IPS DF 6.9 (cell line): Measurements from ENCODE around the gene MED23.

Experiments
- DNase-seq: peaks from one replicate; pipeline ENCODE4 v3.0.0-alpha.2; 2013; ENCODE audit warnings: low read depth, low spot score
- H3K27ac ChIP-seq: one replicate; pipeline ENCODE4 v1.5.1; 2013; ENCODE audit warnings: low read length, control low read depth
- H3K27me3 ChIP-seq: 2 replicates; pipeline ENCODE4 v1.6.1; 2013; ENCODE audit warnings: mild to moderate bottlenecking, low read length; ENCODE audit not compliant: control insufficient read depth, insufficient read depth
- H3K36me3 ChIP-seq: 2 replicates; pipeline ENCODE4 v1.6.1; 2013; ENCODE audit warnings: low read length; ENCODE audit not compliant: control insufficient read depth, insufficient read depth
- H3K4me1 ChIP-seq: 2 replicates; pipeline ENCODE4 v1.6.1; 2013; ENCODE audit warnings: low read length; ENCODE audit not compliant: control insufficient read depth, insufficient read depth
- H3K4me3 ChIP-seq: 2 replicates; pipeline ENCODE4 v1.5.1; 2013; ENCODE audit warnings: mild to moderate bottlenecking, low read length
- H3K9me3 ChIP-seq: 2 replicates; pipeline ENCODE4 v1.6.1; 2013; ENCODE audit warnings: low read length, inconsistent platforms; ENCODE audit not compliant: control insufficient read depth, insufficient read depth
- WGBS: extraction: QIAGEN DNeasy Blood & Tissue Kit; methylation state at CpG from one replicate; pipeline ENCODE4 v1.1.7; 2013; ENCODE audit warnings: mixed read lengths, missing lambda C conversion rate; ENCODE audit not compliant: insufficient read length, insufficient coverage; 5-methylcytosine and 5-hydroxymethylcytosine counted together

The MED23 gene, protein sequence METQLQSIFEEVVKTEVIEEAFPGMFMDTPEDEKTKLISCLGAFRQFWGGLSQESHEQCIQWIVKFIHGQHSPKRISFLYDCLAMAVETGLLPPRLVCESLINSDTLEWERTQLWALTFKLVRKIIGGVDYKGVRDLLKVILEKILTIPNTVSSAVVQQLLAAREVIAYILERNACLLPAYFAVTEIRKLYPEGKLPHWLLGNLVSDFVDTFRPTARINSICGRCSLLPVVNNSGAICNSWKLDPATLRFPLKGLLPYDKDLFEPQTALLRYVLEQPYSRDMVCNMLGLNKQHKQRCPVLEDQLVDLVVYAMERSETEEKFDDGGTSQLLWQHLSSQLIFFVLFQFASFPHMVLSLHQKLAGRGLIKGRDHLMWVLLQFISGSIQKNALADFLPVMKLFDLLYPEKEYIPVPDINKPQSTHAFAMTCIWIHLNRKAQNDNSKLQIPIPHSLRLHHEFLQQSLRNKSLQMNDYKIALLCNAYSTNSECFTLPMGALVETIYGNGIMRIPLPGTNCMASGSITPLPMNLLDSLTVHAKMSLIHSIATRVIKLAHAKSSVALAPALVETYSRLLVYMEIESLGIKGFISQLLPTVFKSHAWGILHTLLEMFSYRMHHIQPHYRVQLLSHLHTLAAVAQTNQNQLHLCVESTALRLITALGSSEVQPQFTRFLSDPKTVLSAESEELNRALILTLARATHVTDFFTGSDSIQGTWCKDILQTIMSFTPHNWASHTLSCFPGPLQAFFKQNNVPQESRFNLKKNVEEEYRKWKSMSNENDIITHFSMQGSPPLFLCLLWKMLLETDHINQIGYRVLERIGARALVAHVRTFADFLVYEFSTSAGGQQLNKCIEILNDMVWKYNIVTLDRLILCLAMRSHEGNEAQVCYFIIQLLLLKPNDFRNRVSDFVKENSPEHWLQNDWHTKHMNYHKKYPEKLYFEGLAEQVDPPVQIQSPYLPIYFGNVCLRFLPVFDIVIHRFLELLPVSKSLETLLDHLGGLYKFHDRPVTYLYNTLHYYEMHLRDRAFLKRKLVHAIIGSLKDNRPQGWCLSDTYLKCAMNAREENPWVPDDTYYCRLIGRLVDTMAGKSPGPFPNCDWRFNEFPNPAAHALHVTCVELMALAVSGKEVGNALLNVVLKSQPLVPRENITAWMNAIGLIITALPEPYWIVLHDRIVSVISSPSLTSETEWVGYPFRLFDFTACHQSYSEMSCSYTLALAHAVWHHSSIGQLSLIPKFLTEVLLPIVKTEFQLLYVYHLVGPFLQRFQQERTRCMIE (N-terminal part only)

GRCh38 chr6:131627724-131628682 is at the start of gene MED23:
MED23 (minus strand) TSS chr6:131628242; CDS start chr6:131628049, 193 bp downstream.
- DNase-seq, result peak; percentile 80
- H3K4me3 ChIP-seq, result peak within 1 kb of the TSS; percentile 70; the same call in 1 of the 2 replicates
- H3K27ac ChIP-seq, result no peak within 1 kb of the TSS
- H3K4me1 ChIP-seq, result no peaks in the 10 kb centered on the region
- WGBS, result no CpG with 5 or more reads among the region's 53 CpGs
- H3K9me3 ChIP-seq, result no peaks in the 10 kb centered on the region
- no peaks in the 10 kb centered on the region; the same call in 1 of the 2 replicates for H3K36me3 ChIP-seq
- H3K27me3 ChIP-seq, result no peaks in the 10 kb centered on the region

GRCh38 chr6:131673184-131673583 is 45.1 kb upstream of the MED23 start:
- Histone ChIP-seq H3K27me3 (no peaks in the 10 kb centered on the region), H3K4me1 (no peaks in the 10 kb centered on the region), H3K9me3 (no peaks in the 10 kb centered on the region), H3K36me3 (no peaks in the 10 kb centered on the region), H3K27ac (no peak overlapping the region), H3K4me3 (no peak overlapping the region)
- no peak for DNase-seq
- WGBS, result no CpG with 5 or more reads among the region's 2 CpGs

- Histone ChIP-seq H3K27me3 (no peaks in the 10 kb centered on the region), H3K27ac (no peak overlapping the region), H3K9me3 (no peaks in the 10 kb centered on the region), H3K36me3 (no peaks in the 10 kb centered on the region), H3K4me1 (no peaks in the 10 kb centered on the region), H3K4me3 (no peak overlapping the region)
- no CpG with 5 or more reads among the region's 1 CpG for WGBS
- DNase-seq, result no peak
Measured at GRCh38 chr6:131669891-131670290, 41.8 kb upstream of the MED23 start.

DNA sequence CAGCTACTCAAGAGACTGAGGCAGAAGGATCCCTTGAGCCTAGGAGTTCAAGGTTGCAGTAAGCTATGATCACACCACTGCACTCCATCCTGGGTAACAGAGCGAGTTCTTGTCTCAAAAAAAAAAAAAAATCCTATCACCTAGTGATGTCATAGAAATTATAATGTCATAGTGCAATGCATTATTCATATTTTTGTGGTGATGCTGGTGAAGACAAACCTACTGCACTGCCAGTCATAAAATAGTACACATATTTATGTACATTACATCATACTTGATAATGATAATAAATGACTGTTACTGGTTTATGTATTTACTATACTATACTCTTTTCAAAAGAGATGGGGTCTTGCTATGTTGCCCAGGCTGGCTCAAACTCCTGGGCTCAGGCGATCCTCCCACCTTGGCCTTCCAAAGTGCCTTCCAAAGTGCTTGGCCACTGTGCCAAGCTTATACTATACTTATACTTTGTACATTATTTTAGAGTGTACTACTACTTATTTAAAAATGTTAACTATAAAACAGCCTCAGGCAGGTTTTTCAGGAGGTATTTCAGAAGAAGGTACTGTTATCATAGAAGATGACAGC is 35.6 kb upstream of the MED23 start:
- Histone ChIP-seq H3K27me3 (no peaks in the 10 kb centered on the region), H3K9me3 (no peaks in the 10 kb centered on the region), H3K36me3 (no peaks in the 10 kb centered on the region), H3K27ac (no peak overlapping the region), H3K4me3 (no peak overlapping the region), H3K4me1 (no peaks in the 10 kb centered on the region)
- DNase-seq, result no peak
- no CpG with 5 or more reads among the region's 2 CpGs for WGBS

DNA sequence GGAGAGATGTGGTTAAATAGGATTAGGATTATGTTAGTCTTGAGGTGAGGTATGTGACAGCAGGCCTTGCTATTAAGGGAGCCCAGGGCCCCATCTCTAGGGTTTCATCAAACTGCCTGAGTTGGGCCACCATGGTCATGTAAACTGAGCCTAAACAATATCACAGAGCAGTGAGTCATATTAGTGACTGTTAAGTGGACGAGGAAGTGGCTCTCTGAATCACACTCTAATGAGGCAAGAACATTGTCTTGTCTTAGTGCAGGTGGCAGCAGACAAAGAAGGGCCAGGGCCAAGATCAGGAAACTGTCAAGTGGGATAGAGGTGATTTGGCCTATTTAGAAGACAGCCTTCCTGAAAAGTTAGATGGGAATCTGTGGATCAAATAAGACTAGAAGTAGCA is 32.2 kb upstream of the MED23 start:
- DNase-seq, result no peak
- H3K27me3 ChIP-seq, result no peaks in the 10 kb centered on the region
- no peaks in the 10 kb centered on the region for H3K36me3 ChIP-seq
- no CpG with 5 or more reads among the region's 1 CpG for WGBS
- no peak overlapping the region for H3K4me3 ChIP-seq
- no peaks in the 10 kb centered on the region for H3K9me3 ChIP-seq
- H3K4me1 ChIP-seq, result no peaks in the 10 kb centered on the region
- no peak overlapping the region for H3K27ac ChIP-seq

GRCh38 chr6:131658287-131658686 is 30.2 kb upstream of the MED23 start:
- DNase-seq, result no peak
- H3K4me1 ChIP-seq, result no peaks in the 10 kb centered on the region
- H3K27ac ChIP-seq, result no peak overlapping the region
- no peaks in the 10 kb centered on the region for H3K36me3 ChIP-seq
- no CpG with 5 or more reads among the region's 3 CpGs for WGBS
- H3K4me3 ChIP-seq, result no peak overlapping the region
- no peaks in the 10 kb centered on the region for H3K9me3 ChIP-seq
- no peaks in the 10 kb centered on the region for H3K27me3 ChIP-seq

GRCh38 chr6:131657630-131658111 is 29.6 kb upstream of the MED23 start:
- no peak for DNase-seq
- Histone ChIP-seq H3K27me3 (no peaks in the 10 kb centered on the region), H3K36me3 (no peaks in the 10 kb centered on the region), H3K4me1 (no peaks in the 10 kb centered on the region), H3K4me3 (no peak overlapping the region), H3K9me3 (no peaks in the 10 kb centered on the region), H3K27ac (no peak overlapping the region)
- no CpG with 5 or more reads among the region's 6 CpGs for WGBS

DNA sequence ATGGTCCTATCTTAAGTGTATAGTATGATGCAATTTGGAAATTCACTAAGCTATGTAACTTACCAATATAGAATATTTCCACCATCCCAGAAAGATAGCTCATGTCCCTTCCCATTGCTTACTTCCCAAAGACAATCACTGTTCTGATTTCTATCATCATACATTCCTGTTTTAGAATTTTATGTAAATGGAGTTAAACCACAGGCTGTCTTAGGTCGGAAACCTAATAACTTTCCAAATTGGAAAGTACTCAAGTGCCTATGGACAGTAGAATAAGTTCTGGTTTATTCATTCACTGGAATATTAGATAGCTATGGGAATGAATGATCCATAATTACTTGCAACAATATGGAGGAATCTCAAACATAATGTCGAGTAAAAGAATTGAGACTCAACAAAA is 29.2 kb upstream of the MED23 start:
- H3K4me1 ChIP-seq, result no peaks in the 10 kb centered on the region
- WGBS, result no CpG with 5 or more reads among the region's 2 CpGs
- H3K27me3 ChIP-seq, result no peaks in the 10 kb centered on the region
- no peak overlapping the region for H3K4me3 ChIP-seq
- no peak for DNase-seq
- no peaks in the 10 kb centered on the region for H3K9me3 ChIP-seq
- no peak overlapping the region for H3K27ac ChIP-seq
- H3K36me3 ChIP-seq, result no peaks in the 10 kb centered on the region

DNA sequence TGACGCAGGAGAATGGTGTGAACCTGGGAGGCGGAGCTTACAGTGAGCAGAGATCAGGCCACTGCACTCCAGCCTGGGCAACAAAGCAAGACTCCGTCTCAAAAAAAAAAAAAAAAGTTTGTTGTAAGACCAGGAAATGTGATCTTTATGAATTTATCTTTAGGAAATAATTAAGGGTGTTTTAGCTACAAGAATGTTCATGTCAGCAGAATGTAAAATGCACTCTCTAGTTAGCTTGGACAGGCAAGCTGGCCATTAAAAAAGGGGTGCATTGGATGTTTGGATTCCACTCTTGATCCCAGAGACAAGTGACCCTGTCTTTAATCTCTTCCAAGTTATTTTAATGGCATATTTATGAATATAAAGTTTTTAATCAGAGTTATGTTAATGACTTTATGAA is 28.6 kb upstream of the MED23 start:
- H3K4me3 ChIP-seq, result no peak overlapping the region
- H3K4me1 ChIP-seq, result no peaks in the 10 kb centered on the region
- no peak for DNase-seq
- no peaks in the 10 kb centered on the region for H3K36me3 ChIP-seq
- no peaks in the 10 kb centered on the region for H3K9me3 ChIP-seq
- WGBS, result no CpG with 5 or more reads among the region's 3 CpGs
- H3K27me3 ChIP-seq, result no peaks in the 10 kb centered on the region
- no peak overlapping the region for H3K27ac ChIP-seq
